ENCODE measurements around the gene RFX1.

DNA sequence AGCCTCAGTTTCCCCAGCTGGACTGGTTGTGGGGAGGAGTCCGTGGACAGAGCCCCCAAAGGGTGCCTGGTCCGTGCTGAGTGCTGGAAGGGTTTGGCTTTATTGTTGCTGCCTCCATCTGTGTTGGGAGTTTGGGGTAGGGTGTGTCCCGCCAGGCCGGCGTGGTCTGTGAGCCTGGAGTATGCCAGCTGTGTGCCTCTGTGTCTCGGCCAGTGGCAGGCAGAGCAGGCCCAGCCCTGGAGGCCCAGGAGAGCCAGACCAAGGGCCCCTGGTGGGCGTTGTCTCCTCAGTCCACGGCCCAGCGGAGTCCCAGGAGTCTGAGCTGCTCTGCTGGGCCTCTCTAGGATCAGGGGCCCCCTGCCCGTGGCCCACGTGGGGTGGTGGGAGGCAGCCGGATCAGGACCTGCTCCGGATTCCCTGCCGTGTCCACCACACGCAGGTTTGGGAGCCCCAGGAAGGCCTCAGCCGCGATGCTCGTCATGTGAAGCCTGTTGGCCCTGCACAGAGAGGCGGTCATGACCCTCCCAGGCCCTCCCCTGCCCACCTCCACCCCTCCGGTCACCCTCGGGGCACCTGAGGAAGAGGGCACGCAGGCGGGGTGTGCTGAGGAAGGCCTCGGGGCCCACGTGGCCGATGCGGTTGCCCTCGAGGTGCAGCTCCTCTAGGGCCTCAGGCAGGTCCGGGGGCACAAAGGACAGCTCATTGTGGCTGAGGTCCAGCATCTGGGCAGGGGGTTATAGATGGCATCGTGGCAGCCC is 74.5 kb downstream of the RFX1 start:
- TF ChIP-seq, protein P1, sequence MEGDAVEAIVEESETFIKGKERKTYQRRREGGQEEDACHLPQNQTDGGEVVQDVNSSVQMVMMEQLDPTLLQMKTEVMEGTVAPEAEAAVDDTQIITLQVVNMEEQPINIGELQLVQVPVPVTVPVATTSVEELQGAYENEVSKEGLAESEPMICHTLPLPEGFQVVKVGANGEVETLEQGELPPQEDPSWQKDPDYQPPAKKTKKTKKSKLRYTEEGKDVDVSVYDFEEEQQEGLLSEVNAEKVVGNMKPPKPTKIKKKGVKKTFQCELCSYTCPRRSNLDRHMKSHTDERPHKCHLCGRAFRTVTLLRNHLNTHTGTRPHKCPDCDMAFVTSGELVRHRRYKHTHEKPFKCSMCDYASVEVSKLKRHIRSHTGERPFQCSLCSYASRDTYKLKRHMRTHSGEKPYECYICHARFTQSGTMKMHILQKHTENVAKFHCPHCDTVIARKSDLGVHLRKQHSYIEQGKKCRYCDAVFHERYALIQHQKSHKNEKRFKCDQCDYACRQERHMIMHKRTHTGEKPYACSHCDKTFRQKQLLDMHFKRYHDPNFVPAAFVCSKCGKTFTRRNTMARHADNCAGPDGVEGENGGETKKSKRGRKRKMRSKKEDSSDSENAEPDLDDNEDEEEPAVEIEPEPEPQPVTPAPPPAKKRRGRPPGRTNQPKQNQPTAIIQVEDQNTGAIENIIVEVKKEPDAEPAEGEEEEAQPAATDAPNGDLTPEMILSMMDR (IDR thresholded peaks at IDR 0.05; ENCODE audit: poor library complexity), result no peak
- TF ChIP-seq EZH2phosphoT487 (IDR thresholded peaks at IDR 0.05; ENCODE audit: low read depth, severe bottlenecking, unreplicated experiment) (no peak), EZH2 (IDR thresholded peaks at IDR 0.05; ENCODE audit: borderline replicate concordance) (no peak)

Data from hepatocyte (in vitro differentiated cells).